ENCODE results near the gene TTLL6.

- TF ChIP-seq CTCF (IDR thresholded peaks at IDR 0.05; ENCODE audit: low read length), result no peak
- TF ChIP-seq EZH2 (IDR thresholded peaks at IDR 0.05; ENCODE audit: borderline replicate concordance, low read length), result no peak
These were observed 70.0 kb downstream of the TTLL6 start for GRCh38 chr17:48746916-48747444.
